Mucosa of stomach (tissue), 1 donor: Measurements from ENCODE around the gene ZNF681.
"Not testable (repeated sequence)": the region's sequence is repeated elsewhere in the genome, so short reads cannot be mapped to it uniquely, and the experiment has no call there.

ENCODE experiments used
- H3K27me3 ChIP-seq: one replicate; pipeline ENCODE4 v1.7.0; 2013; ENCODE audit warnings: mild to moderate bottlenecking, low read length; ENCODE audit not compliant: control insufficient read depth, insufficient read depth
- H3K36me3 ChIP-seq: one replicate; pipeline ENCODE4 v1.7.0; 2013; ENCODE audit warnings: low read length; ENCODE audit not compliant: control insufficient read depth, insufficient read depth
- H3K4me1 ChIP-seq: one replicate; pipeline ENCODE4 v1.7.0; 2013; ENCODE audit warnings: mild to moderate bottlenecking, low read length; ENCODE audit not compliant: control insufficient read depth, insufficient read depth
- H3K4me3 ChIP-seq: one replicate; pipeline ENCODE4 v1.7.0; 2013; ENCODE audit warnings: low read length
- H3K9ac ChIP-seq: one replicate; pipeline ENCODE4 v1.7.0; 2013; ENCODE audit warnings: mild to moderate bottlenecking, low read length, moderate library complexity
- H3K9me3 ChIP-seq: one replicate; pipeline ENCODE4 v1.7.0; 2013; ENCODE audit warnings: mild to moderate bottlenecking, low read length, moderate library complexity; ENCODE audit not compliant: control insufficient read depth
- donor health status: Pancreatic carcinoma.

ZNF681 gene

GRCh38 chr19:23724161-23724560, 34.5 kb downstream of the ZNF681 start:
- H3K4me3 ChIP-seq, H3K36me3 ChIP-seq, H3K4me1 ChIP-seq, H3K27me3 ChIP-seq, H3K9ac ChIP-seq, H3K9me3 ChIP-seq: not testable (repeated sequence)

GRCh38 chr19:23718802-23719201, 39.9 kb downstream of the ZNF681 start:
- no peaks in the 10 kb centered on the region for H3K27me3 ChIP-seq
- no peaks in the 10 kb centered on the region for H3K4me1 ChIP-seq
- no peak overlapping the region for H3K4me3 ChIP-seq
- no peaks in the 10 kb centered on the region for H3K9me3 ChIP-seq
- H3K36me3 ChIP-seq: no peaks in the 10 kb centered on the region
- H3K9ac ChIP-seq: no peak overlapping the region

GRCh38 chr19:23716792-23717191, 41.9 kb downstream of the ZNF681 start:
- H3K4me3 ChIP-seq: no peak overlapping the region
- no peaks in the 10 kb centered on the region for H3K27me3 ChIP-seq
- no peaks in the 10 kb centered on the region for H3K36me3 ChIP-seq

GRCh38 chr19:23709347-23709746, 49.3 kb downstream of the ZNF681 start:
- H3K4me1 ChIP-seq: no peaks in the 10 kb centered on the region
- no peak overlapping the region for H3K4me3 ChIP-seq
- H3K9ac ChIP-seq: no peak overlapping the region
- H3K27me3 ChIP-seq: no peaks in the 10 kb centered on the region
- no peaks in the 10 kb centered on the region for H3K36me3 ChIP-seq
- H3K9me3 ChIP-seq: no peaks in the 10 kb centered on the region

More at GRCh38 chr19:23716792-23717191, 41.9 kb downstream of the ZNF681 start:
- no peaks in the 10 kb centered on the region for H3K9me3 ChIP-seq
- H3K4me1 ChIP-seq: no peaks in the 10 kb centered on the region
- H3K9ac ChIP-seq: no peak overlapping the region

GRCh38 chr19:23706657-23707056, 52.0 kb downstream of the ZNF681 start:
- Histone ChIP-seq H3K9me3 (no peaks in the 10 kb centered on the region), H3K4me3 (no peak overlapping the region), H3K9ac (no peak overlapping the region), H3K27me3 (no peaks in the 10 kb centered on the region), H3K36me3 (no peaks in the 10 kb centered on the region), H3K4me1 (no peaks in the 10 kb centered on the region)

GRCh38 chr19:23699521-23699860, 59.2 kb downstream of the ZNF681 start:
- Histone ChIP-seq H3K4me1 (no peaks in the 10 kb centered on the region), H3K36me3 (no peaks in the 10 kb centered on the region), H3K9me3 (no peaks in the 10 kb centered on the region), H3K27me3 (no peaks in the 10 kb centered on the region), H3K4me3 (no peak overlapping the region), H3K9ac (no peak overlapping the region)

GRCh38 chr19:23698711-23699520, 59.8 kb downstream of the ZNF681 start:
- H3K9me3 ChIP-seq: no peaks in the 10 kb centered on the region
- H3K9ac ChIP-seq: no peak overlapping the region
- no peaks in the 10 kb centered on the region for H3K27me3 ChIP-seq
- H3K4me3 ChIP-seq: no peak overlapping the region
- H3K36me3 ChIP-seq: no peaks in the 10 kb centered on the region
- no peaks in the 10 kb centered on the region for H3K4me1 ChIP-seq

GRCh38 chr19:23692937-23693336, 65.8 kb downstream of the ZNF681 start:
- H3K27me3 ChIP-seq, H3K4me1 ChIP-seq, H3K36me3 ChIP-seq, H3K4me3 ChIP-seq, H3K9ac ChIP-seq, H3K9me3 ChIP-seq: not testable (repeated sequence)
